Measurements from ENCODE around the gene RAB38. TPM values are rescaled to one million over a fixed set of nuclear protein-coding genes. Genes with fewer than 3 reads are reported as not detected.

Gene RAB38
- total and polyA plus RNA-seq, 2 donors from 2014 or later: 5.2 to 8.1 TPM

- FAIRE-seq (no peak), DNase-seq (no peak)
- Histone ChIP-seq H3K27me3 (ENCODE audit: control insufficient read depth, insufficient read depth, low read length) (no peaks in the 10 kb centered on the region), H3K4me1 (ENCODE audit: control insufficient read depth in 2 of 3, insufficient read depth in 2 of 3, low read depth in 1 of 3, low read length in 3 of 3) (no peaks in the 10 kb centered on the region), H3K36me3 (ENCODE audit: control insufficient read depth in 2 of 3, insufficient read depth in 3 of 3, low read length in 3 of 3) (no peaks in the 10 kb centered on the region), H3K4me3 (ENCODE audit: low read length in 3 of 3) (no peak overlapping the region), H3K9me3 (ENCODE audit: control insufficient read depth in 2 of 3, insufficient read depth in 1 of 3, low read length in 3 of 3) (no peaks in the 10 kb centered on the region), H3K9ac (ENCODE audit: low read length in 3 of 3) (no peak overlapping the region), H3K27ac (ENCODE audit: low read depth in 2 of 2, low read length in 2 of 2) (no peak overlapping the region)
- intact Hi-C loops (cut with DNase I): no loop called here
- TF ChIP-seq CTCF (IDR thresholded peaks at IDR 0.05; ENCODE audit: borderline replicate concordance, extremely low read depth, insufficient read depth): no peak
These were observed 52.3 kb downstream of the RAB38 start for GRCh38 chr11:88122956-88123355.

GRCh38 chr11:88119561-88119960 lies 55.7 kb downstream of the RAB38 start:
- Histone ChIP-seq H3K9ac (ENCODE audit: low read length in 3 of 3) (no peak overlapping the region), H3K27ac (ENCODE audit: low read depth in 2 of 2, low read length in 2 of 2) (no peak overlapping the region), H3K4me1 (ENCODE audit: control insufficient read depth in 2 of 3, insufficient read depth in 2 of 3, low read depth in 1 of 3, low read length in 3 of 3) (no peaks in the 10 kb centered on the region), H3K9me3 (ENCODE audit: control insufficient read depth in 2 of 3, insufficient read depth in 1 of 3, low read length in 3 of 3) (no peaks in the 10 kb centered on the region), H3K36me3 (ENCODE audit: control insufficient read depth in 2 of 3, insufficient read depth in 3 of 3, low read length in 3 of 3) (no peaks in the 10 kb centered on the region), H3K27me3 (ENCODE audit: control insufficient read depth, insufficient read depth, low read length) (no peaks in the 10 kb centered on the region), H3K4me3 (ENCODE audit: low read length in 3 of 3) (no peak overlapping the region)
- DNase-seq (no peak), FAIRE-seq (no peak)
- TF ChIP-seq CTCF (IDR thresholded peaks at IDR 0.05; ENCODE audit: borderline replicate concordance, extremely low read depth, insufficient read depth): no peak
- intact Hi-C loops (cut with DNase I): no loop called here

GRCh38 chr11:88117281-88117858 lies 57.9 kb downstream of the RAB38 start:
- DNase-seq (no peak), FAIRE-seq (no peak)
- H3K36me3 ChIP-seq (ENCODE audit: control insufficient read depth in 2 of 3, insufficient read depth in 3 of 3, low read length in 3 of 3): no peaks in the 10 kb centered on the region

More at GRCh38 chr11:88117281-88117858, 57.9 kb downstream of the RAB38 start:
- Histone ChIP-seq H3K9me3 (ENCODE audit: control insufficient read depth in 2 of 3, insufficient read depth in 1 of 3, low read length in 3 of 3) (no peaks in the 10 kb centered on the region), H3K9ac (ENCODE audit: low read length in 3 of 3) (no peak overlapping the region), H3K4me1 (ENCODE audit: control insufficient read depth in 2 of 3, insufficient read depth in 2 of 3, low read depth in 1 of 3, low read length in 3 of 3) (no peaks in the 10 kb centered on the region), H3K27me3 (ENCODE audit: control insufficient read depth, insufficient read depth, low read length) (no peaks in the 10 kb centered on the region), H3K27ac (ENCODE audit: low read depth in 2 of 2, low read length in 2 of 2) (no peak overlapping the region), H3K4me3 (ENCODE audit: low read length in 3 of 3) (no peak overlapping the region)
- TF ChIP-seq CTCF (IDR thresholded peaks at IDR 0.05; ENCODE audit: borderline replicate concordance, extremely low read depth, insufficient read depth): no peak
- intact Hi-C loops (cut with DNase I): no loop called here
